Activated CD8-positive, alpha-beta T cell treated with anti-CD3 and anti-CD28 coated beads for 36 hours (primary cell): Measurements from ENCODE around the gene SNCAIP. TPM values are rescaled to one million over a fixed set of nuclear protein-coding genes. Genes with fewer than 3 reads are reported as not detected.

Source experiments
- ATAC-seq: fragments of 200-7000 bp; cut with Tn5 transposase; one replicate; pipeline ENCODE4 v1.10.0; 2021; ENCODE audit warnings: mild to moderate bottlenecking, moderate library complexity
- CTCF ChIA-PET: fragments of 350-600 bp; sonication (Branson Sonifier 250); formaldehyde crosslinking; loops from one replicate; lab custom pipeline; 2021; ENCODE audit warnings: antibody characterized with exemption; lab: Charles Lee
- POLR2A ChIA-PET: fragments of 350-600 bp; sonication (Branson Sonifier 250); formaldehyde crosslinking; loops from one replicate; lab custom pipeline; 2021; ENCODE audit warnings: antibody characterized with exemption; lab: Charles Lee
- DNase-seq: peaks from one replicate; pipeline ENCODE4 v3.0.0-alpha.2; 2020
- H3K27ac Mint-ChIP-seq: one replicate; pipeline ENCODE4 v1.8.0; 2021; ENCODE audit warnings: mild to moderate bottlenecking, mixed read lengths
- H3K27me3 Mint-ChIP-seq: one replicate; pipeline ENCODE4 v1.8.0; 2021; ENCODE audit warnings: mixed read lengths
- H3K36me3 Mint-ChIP-seq: one replicate; pipeline ENCODE4 v1.8.0; 2021; ENCODE audit warnings: low read depth, mixed read lengths
- H3K4me1 Mint-ChIP-seq: one replicate; pipeline ENCODE4 v1.8.0; 2021; ENCODE audit warnings: low read depth, mixed read lengths
- H3K4me3 Mint-ChIP-seq: one replicate; pipeline ENCODE4 v1.8.0; 2021; ENCODE audit warnings: mild to moderate bottlenecking, moderate library complexity, mixed read lengths
- H3K9me3 Mint-ChIP-seq: one replicate; pipeline ENCODE4 v1.8.0; 2021; ENCODE audit warnings: mixed read lengths
- CTCF ChIP-seq: fragments of 200-600 bp; IDR thresholded peaks from one replicate; pipeline ENCODE4 v1.8.0; 2022; ENCODE audit warnings: antibody characterized with exemption, mild to moderate bottlenecking
- intact Hi-C: fragments of 100-400 bp; cut with micrococcal nuclease; formaldehyde crosslinking; loops from one replicate; pipeline ENCODE4 v1.10.0; 2022
- total RNA-seq, 2 experiments: library from RNA; stranded (reverse); gene quantifications; one replicate each; pipeline ENCODE4 v1.2.3, GENCODE V29; 2021

SNCAIP gene
- total RNA-seq, 2 experiments from 2014 or later, result not detected

- POLR2A ChIA-PET, result no interaction called here
- no peak overlapping the region for H3K4me3 Mint-ChIP-seq
- H3K27me3 Mint-ChIP-seq, result peaks cover 2% of the 10 kb centered on the region
- H3K27ac Mint-ChIP-seq, result no peak overlapping the region
- ATAC-seq, result no peak
- TF ChIP-seq CTCF, result no peak
- H3K4me1 Mint-ChIP-seq, result no peaks in the 10 kb centered on the region
- CTCF ChIA-PET, result no interaction called here
- intact Hi-C loops, result no loop called here
- H3K9me3 Mint-ChIP-seq, result peaks cover 1% of the 10 kb centered on the region
- no peaks in the 10 kb centered on the region for H3K36me3 Mint-ChIP-seq
- DNase-seq, result no peak
These were observed 54.5 kb downstream of the SNCAIP start for GRCh38 chr5:122366501-122366900.

GRCh38 chr5:122367456-122367855 lies 55.4 kb downstream of the SNCAIP start:
- CTCF ChIA-PET, result no interaction called here
- no peaks in the 10 kb centered on the region for H3K36me3 Mint-ChIP-seq

GRCh38 chr5:122368510-122369251 lies 56.6 kb downstream of the SNCAIP start:
- Mint-ChIP-seq H3K36me3 (no peaks in the 10 kb centered on the region), H3K27ac (no peak overlapping the region), H3K27me3 (no peaks in the 10 kb centered on the region), H3K9me3 (peaks cover 1% of the 10 kb centered on the region), H3K4me3 (no peak overlapping the region), H3K4me1 (no peaks in the 10 kb centered on the region)
- intact Hi-C loops, result no loop called here
- ChIA-PET POLR2A (no interaction called here), CTCF (no interaction called here)
- ATAC-seq, result no peak
- no peak for TF ChIP-seq CTCF
- DNase-seq, result no peak

More at GRCh38 chr5:122367456-122367855, 55.4 kb downstream of the SNCAIP start:
- no peak for TF ChIP-seq CTCF
- peaks cover 1% of the 10 kb centered on the region for H3K9me3 Mint-ChIP-seq
- DNase-seq, result no peak
- H3K4me3 Mint-ChIP-seq, result no peak overlapping the region
- no peak for ATAC-seq
- H3K27ac Mint-ChIP-seq, result no peak overlapping the region
- intact Hi-C loops, result no loop called here
- POLR2A ChIA-PET, result no interaction called here
- no peaks in the 10 kb centered on the region for H3K27me3 Mint-ChIP-seq
- H3K4me1 Mint-ChIP-seq, result no peaks in the 10 kb centered on the region

- ATAC-seq, result no peak
- H3K27me3 Mint-ChIP-seq, result no peaks in the 10 kb centered on the region
- TF ChIP-seq CTCF, result no peak
- intact Hi-C loops, result no loop called here
- H3K27ac Mint-ChIP-seq, result no peak overlapping the region
- ChIA-PET CTCF (no interaction called here), POLR2A (no interaction called here)
- H3K4me1 Mint-ChIP-seq, result no peaks in the 10 kb centered on the region
- H3K4me3 Mint-ChIP-seq, result no peak overlapping the region
- no peaks in the 10 kb centered on the region for H3K36me3 Mint-ChIP-seq
- H3K9me3 Mint-ChIP-seq, result peaks cover 1% of the 10 kb centered on the region
- DNase-seq, result no peak
These were observed 57.3 kb downstream of the SNCAIP start for GRCh38 chr5:122369253-122369815.

- Mint-ChIP-seq H3K4me3 (no peak overlapping the region), H3K4me1 (no peaks in the 10 kb centered on the region), H3K27me3 (no peaks in the 10 kb centered on the region), H3K9me3 (no peaks in the 10 kb centered on the region), H3K36me3 (no peaks in the 10 kb centered on the region), H3K27ac (no peak overlapping the region)
- ChIA-PET CTCF (no interaction called here), POLR2A (no interaction called here)
- TF ChIP-seq CTCF, result no peak
- ATAC-seq (no peak), DNase-seq (no peak)
- intact Hi-C loops, result no loop called here
These were observed 59.6 kb downstream of the SNCAIP start for GRCh38 chr5:122371511-122372151.
